GM06990 (cell line): ENCODE measurements around the gene SCYL3.

Source experiments
- DNase-seq: peaks from one replicate; pipeline ENCODE4 v3.0.0-alpha.2; 2011; ENCODE audit not compliant: insufficient read length; ENCODE audit errors: extremely low read depth
- H3K27me3 ChIP-seq: replicated peaks from 2 replicates; pipeline ENCODE4 v1.6.0; 2011; ENCODE audit warnings: low read length; ENCODE audit not compliant: control insufficient read depth, insufficient read depth
- H3K36me3 ChIP-seq: 2 replicates; pipeline ENCODE4 v1.5.1; 2011; ENCODE audit warnings: low read length; ENCODE audit not compliant: control insufficient read depth, insufficient read depth
- H3K4me3 ChIP-seq: replicated peaks from 2 replicates; pipeline ENCODE4 v1.5.1; 2011; ENCODE audit warnings: low read depth, mild to moderate bottlenecking, control low read depth, low read length
- CTCF ChIP-seq: IDR thresholded peaks from 2 replicates; pipeline ENCODE4 v1.5.1; 2011; ENCODE audit warnings: low read length, control low read depth, mild to moderate bottlenecking, inconsistent platforms; ENCODE audit not compliant: insufficient read depth, poor library complexity, severe bottlenecking

The SCYL3 gene, protein sequence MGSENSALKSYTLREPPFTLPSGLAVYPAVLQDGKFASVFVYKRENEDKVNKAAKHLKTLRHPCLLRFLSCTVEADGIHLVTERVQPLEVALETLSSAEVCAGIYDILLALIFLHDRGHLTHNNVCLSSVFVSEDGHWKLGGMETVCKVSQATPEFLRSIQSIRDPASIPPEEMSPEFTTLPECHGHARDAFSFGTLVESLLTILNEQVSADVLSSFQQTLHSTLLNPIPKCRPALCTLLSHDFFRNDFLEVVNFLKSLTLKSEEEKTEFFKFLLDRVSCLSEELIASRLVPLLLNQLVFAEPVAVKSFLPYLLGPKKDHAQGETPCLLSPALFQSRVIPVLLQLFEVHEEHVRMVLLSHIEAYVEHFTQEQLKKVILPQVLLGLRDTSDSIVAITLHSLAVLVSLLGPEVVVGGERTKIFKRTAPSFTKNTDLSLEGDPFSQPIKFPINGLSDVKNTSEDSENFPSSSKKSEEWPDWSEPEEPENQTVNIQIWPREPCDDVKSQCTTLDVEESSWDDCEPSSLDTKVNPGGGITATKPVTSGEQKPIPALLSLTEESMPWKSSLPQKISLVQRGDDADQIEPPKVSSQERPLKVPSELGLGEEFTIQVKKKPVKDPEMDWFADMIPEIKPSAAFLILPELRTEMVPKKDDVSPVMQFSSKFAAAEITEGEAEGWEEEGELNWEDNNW

DNA sequence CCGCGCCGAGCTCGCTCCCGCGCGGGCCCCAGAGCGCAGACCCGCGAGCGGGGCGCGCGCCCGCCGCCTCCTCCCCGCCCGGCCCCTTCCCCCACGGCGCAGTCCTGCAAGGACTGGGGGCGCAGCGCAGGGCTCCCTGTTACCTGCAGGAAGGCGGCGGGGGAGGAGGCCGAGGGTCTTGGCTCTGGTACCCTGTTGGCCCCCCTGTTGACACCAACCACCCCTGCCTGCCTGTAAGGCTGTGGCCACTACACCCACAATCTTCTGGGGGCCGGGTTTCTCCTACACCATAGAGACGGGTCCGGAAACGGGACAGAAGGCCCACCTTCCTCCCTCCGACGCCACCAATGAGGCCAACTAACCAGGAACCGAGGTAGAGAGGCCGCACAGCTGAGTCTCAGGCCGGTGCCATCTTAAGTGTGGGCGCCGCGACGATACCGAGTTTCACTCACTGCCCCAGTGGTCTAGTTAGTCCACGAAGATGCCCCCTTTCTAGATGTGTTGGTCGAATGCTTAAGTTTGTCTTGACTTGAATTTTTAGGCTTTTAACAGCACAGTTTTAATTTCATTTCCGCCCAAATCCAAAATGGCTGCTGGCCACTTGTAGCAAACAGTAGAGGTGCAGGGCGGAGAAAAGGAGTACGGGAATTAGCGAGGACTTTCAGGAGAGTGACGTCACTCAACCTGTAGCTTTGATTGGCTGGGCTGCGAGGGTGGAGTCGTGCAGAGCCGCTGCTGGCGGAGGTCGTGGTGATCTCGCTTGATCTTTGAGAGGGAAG is at the start of gene SCYL3:
Gene SCYL3 (minus strand): TSS at position 252 of the 779 bp plus-strand sequence. CDS start 5,056 bp downstream, outside the sequence.
- no peak for TF ChIP-seq CTCF
- Histone ChIP-seq H3K36me3 (no peaks in the 10 kb centered on the region), H3K4me3 (peak within 1 kb of the TSS; percentile 68), H3K27me3 (no peaks in the 10 kb centered on the region)
- peak; percentile 95 for DNase-seq

GRCh38 chr1:169941982-169942830 is 48.5 kb upstream of the SCYL3 start:
- no peak for DNase-seq
- H3K4me3 ChIP-seq: no peak overlapping the region
- no peaks in the 10 kb centered on the region for H3K27me3 ChIP-seq
- H3K36me3 ChIP-seq: no peaks in the 10 kb centered on the region; the same call in none of the 2 replicates
- no peak for TF ChIP-seq CTCF

DNA sequence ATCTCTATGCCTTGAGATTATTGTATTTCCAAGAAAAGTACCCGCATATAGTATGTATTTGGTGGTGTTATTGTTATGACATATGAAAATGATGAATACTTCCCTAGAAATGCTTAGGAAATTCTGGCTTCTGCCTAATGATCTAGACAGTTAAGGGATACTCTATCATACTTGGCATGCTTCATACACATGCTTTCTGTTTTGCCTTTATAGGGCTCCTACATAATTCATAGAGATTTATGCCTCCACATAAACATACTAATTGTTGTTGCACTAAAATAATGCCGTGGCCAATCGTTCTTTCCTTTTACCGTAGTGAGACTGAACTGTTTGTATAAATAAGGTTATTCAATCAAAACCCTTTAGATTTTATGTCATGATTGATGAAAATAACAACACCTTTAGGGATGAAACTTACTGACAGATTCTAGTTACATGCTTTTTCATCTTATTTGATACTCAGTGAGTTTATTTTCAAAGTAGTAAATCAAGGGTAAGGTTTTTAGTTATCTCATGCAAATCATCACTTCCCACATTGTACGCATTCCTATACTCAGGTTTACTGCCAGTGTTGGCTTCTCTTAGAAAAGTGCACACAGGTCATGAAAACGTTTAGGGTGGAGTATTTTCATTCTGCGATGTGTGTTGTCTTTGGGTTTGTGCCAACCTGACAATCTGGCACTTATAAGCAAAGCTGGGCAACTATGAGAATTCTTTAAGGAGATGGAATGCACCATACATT is 40.5 kb upstream of the SCYL3 start:
- Histone ChIP-seq H3K27me3 (no peaks in the 10 kb centered on the region), H3K4me3 (no peak overlapping the region), H3K36me3 (no peaks in the 10 kb centered on the region)
- no peak for TF ChIP-seq CTCF
- DNase-seq: no peak

DNA sequence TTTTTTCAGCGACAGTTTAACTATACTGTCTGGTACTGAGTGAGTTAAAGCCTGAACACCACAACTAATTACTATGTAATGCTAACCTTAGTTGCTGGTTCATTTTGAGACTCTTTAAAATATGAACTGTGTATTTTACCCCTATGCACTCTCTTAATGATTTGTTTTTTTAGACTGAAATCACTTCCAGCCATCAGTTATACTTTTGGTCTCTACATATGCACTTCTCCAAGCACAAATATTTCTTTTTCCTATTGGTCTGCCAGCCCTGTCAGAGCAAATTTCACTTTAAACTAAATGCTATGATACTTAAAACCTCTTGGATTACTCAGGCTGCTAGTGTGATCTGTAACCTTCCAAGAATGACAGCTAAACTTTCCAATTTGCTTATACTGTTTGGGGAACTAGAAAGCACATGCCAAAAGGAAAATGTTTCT is 38.1 kb upstream of the SCYL3 start:
- Histone ChIP-seq H3K4me3 (no peak overlapping the region), H3K36me3 (no peaks in the 10 kb centered on the region), H3K27me3 (no peaks in the 10 kb centered on the region)
- no peak for TF ChIP-seq CTCF
- DNase-seq: no peak
